HL-60 (cell line): ENCODE results near the gene FCER2.

Experiments used
- DNase-seq, 2 experiments: peaks; one replicate each; pipeline ENCODE4 v3.0.0-alpha.2; 2010 to 2020; ENCODE audit warnings: low read depth in 1 of 2, low spot score in 1 of 2
- H3K27ac ChIP-seq: fragments of 250-450 bp; sonication (Bioruptor Pico); replicated peaks from 2 replicates; pipeline ENCODE4 v1.5.1; 2020; ENCODE audit warnings: mild to moderate bottlenecking, moderate library complexity
- H3K27me3 ChIP-seq: fragments of 250-450 bp; sonication (Bioruptor Pico); 2 replicates; pipeline ENCODE4 v1.5.1; 2021; ENCODE audit warnings: mild to moderate bottlenecking, moderate library complexity; ENCODE audit not compliant: insufficient read depth, poor library complexity, severe bottlenecking
- H3K4me3 ChIP-seq: replicated peaks from 2 replicates; pipeline ENCODE4 v1.5.1; 2011; ENCODE audit warnings: mild to moderate bottlenecking, control low read depth, low read length; ENCODE audit not compliant: insufficient read depth
- CTCF ChIP-seq: IDR thresholded peaks from one replicate; pipeline ENCODE4 v1.5.1; 2011; ENCODE audit warnings: low read length, control low read depth, inconsistent platforms; ENCODE audit not compliant: insufficient read depth
- GABPA ChIP-seq: IDR thresholded peaks from 2 replicates; pipeline ENCODE4 v1.6.1; 2012; ENCODE audit warnings: low read depth
- POLR2AphosphoS5 ChIP-seq: IDR thresholded peaks from 2 replicates; pipeline ENCODE4 v1.6.1; 2012; ENCODE audit warnings: low read depth
- REST ChIP-seq: IDR thresholded peaks from 2 replicates; pipeline ENCODE4 v1.6.1; 2012; ENCODE audit warnings: low read depth; ENCODE audit not compliant: insufficient replicate concordance
- SPI1 ChIP-seq: IDR thresholded peaks from 2 replicates; pipeline ENCODE4 v1.6.1; 2012; ENCODE audit warnings: low read depth, mild to moderate bottlenecking, borderline replicate concordance

Gene FCER2

GRCh38 chr19:7665076-7665475, 36.9 kb downstream of the FCER2 start:
- Histone ChIP-seq H3K27me3 (no peaks in the 10 kb centered on the region), H3K4me3 (no peak overlapping the region), H3K27ac (no peak overlapping the region)
- TF ChIP-seq SPI1, result no peak
- no peak for TF ChIP-seq POLR2AphosphoS5
- TF ChIP-seq GABPA, result no peak
- TF ChIP-seq CTCF, result no peak
- TF ChIP-seq REST, result no peak
- no peak for DNase-seq

GRCh38 chr19:7663706-7664105, 38.2 kb downstream of the FCER2 start:
- Histone ChIP-seq H3K27ac (no peak overlapping the region), H3K27me3 (no peaks in the 10 kb centered on the region), H3K4me3 (no peak overlapping the region)
- no peak for DNase-seq
- no peak for TF ChIP-seq GABPA
- no peak for TF ChIP-seq SPI1
- TF ChIP-seq REST, result no peak

DNA sequence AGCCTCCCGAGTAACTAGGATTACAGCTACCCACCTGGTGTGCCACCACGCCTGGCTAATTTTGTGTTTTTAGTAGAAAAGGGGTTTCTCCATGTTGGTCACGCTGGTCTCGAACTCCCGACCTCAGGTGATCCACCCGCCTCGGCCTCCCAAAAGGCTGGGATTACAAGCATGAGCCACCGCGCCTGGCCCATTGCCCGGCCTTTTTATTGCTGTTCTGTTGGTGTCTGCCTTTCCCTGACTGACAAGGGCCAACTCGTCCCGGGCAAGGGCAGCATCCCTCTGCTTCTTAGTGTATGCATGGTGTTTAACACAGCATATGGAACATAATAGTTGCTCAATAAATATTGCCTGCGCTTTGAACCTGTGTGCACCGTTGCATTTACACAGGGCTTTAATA, 39.3 kb downstream of the FCER2 start:
- Histone ChIP-seq H3K27ac (no peak overlapping the region), H3K27me3 (no peaks in the 10 kb centered on the region), H3K4me3 (no peak overlapping the region)
- TF ChIP-seq SPI1, result no peak
- no peak for TF ChIP-seq REST
- TF ChIP-seq GABPA, result no peak
- TF ChIP-seq CTCF, result no peak
- no peak for TF ChIP-seq POLR2AphosphoS5
- DNase-seq, result no peak
